Neural cell (in vitro differentiated cells): Measurements from ENCODE around the gene VPS41. TPM values are rescaled to one million over a fixed set of nuclear protein-coding genes. Genes with fewer than 3 reads are reported as not detected.

Experiments used
- H2AFZ ChIP-seq: fragments of 200-600, 300-800 bp; sonication (generic), shearing (Covaris generic); 2 replicates; pipeline ENCODE4 v1.6.0; 2014; ENCODE audit warnings: low read depth, mild to moderate bottlenecking, antibody characterized with exemption, low read length, moderate library complexity
- H3F3A ChIP-seq: fragments of 200-600 bp; shearing (Covaris generic); 2 replicates; pipeline ENCODE4 v1.6.1; 2016; ENCODE audit warnings: mild to moderate bottlenecking, moderate library complexity, mixed read lengths, antibody characterized with exemption, low read length; ENCODE audit not compliant: insufficient read depth, poor library complexity, severe bottlenecking
- H3K27ac ChIP-seq: fragments of 200-600, 300-800 bp; sonication (generic), shearing (Covaris generic); 2 replicates; pipeline ENCODE4 v1.5.1; 2014; ENCODE audit warnings: mild to moderate bottlenecking, low read length, moderate library complexity
- H3K27me3 ChIP-seq: fragments of 300-800, 200-600 bp; sonication (generic), shearing (Covaris generic); 2 replicates; pipeline ENCODE4 v1.6.0; 2014; ENCODE audit warnings: mild to moderate bottlenecking, low read depth, low read length, moderate library complexity; ENCODE audit not compliant: insufficient read depth
- H3K36me3 ChIP-seq: fragments of 300-800, 200-600 bp; sonication (generic), shearing (Covaris generic); 2 replicates; pipeline ENCODE4 v1.5.1; 2014; ENCODE audit warnings: mild to moderate bottlenecking, antibody characterized with exemption, low read length, moderate library complexity; ENCODE audit not compliant: insufficient read depth
- H3K4me2 ChIP-seq: fragments of 300-800, 200-600 bp; sonication (generic), shearing (Covaris generic); 2 replicates; pipeline ENCODE4 v1.6.0; 2014; ENCODE audit warnings: mild to moderate bottlenecking, low read length
- H3K4me3 ChIP-seq: fragments of 300-800, 200-600 bp; sonication (generic), shearing (Covaris generic); 2 replicates; pipeline ENCODE4 v1.5.1; 2014; ENCODE audit warnings: mild to moderate bottlenecking, low read length, moderate library complexity
- H3K79me2 ChIP-seq: fragments of 200-600 bp; shearing (Covaris generic); replicated peaks from 2 replicates; pipeline ENCODE4 v1.6.0; 2014; ENCODE audit warnings: mild to moderate bottlenecking, low read length, moderate library complexity; ENCODE audit not compliant: insufficient read depth
- H3K9ac ChIP-seq: fragments of 300-800, 200-600 bp; sonication (generic), shearing (Covaris generic); 2 replicates; pipeline ENCODE4 v1.6.1; 2016; ENCODE audit warnings: mild to moderate bottlenecking, low read length, mixed read lengths
- H3K9me2 ChIP-seq: fragments of 200-600 bp; shearing (Covaris generic); 2 replicates; pipeline ENCODE4 v1.6.1; 2016; ENCODE audit warnings: mild to moderate bottlenecking, low read length, mixed read lengths; ENCODE audit not compliant: insufficient read depth
- H3K9me3 ChIP-seq: fragments of 200-600, 300-800 bp; sonication (generic), shearing (Covaris generic); 2 replicates; pipeline ENCODE4 v1.6.1; 2016; ENCODE audit warnings: mild to moderate bottlenecking, mixed run types, low read length, moderate library complexity, mixed read lengths
- H4K20me1 ChIP-seq: fragments of 200-600 bp; shearing (Covaris generic); 2 replicates; pipeline ENCODE4 v1.6.1; 2016; ENCODE audit warnings: mild to moderate bottlenecking, mixed run types; ENCODE audit not compliant: insufficient read depth
- EP300 ChIP-seq: fragments of 450-650 bp; conservative IDR thresholded peaks from 2 replicates; pipeline ENCODE4 v1.6.1; 2014; ENCODE audit warnings: antibody characterized with exemption, mild to moderate bottlenecking, moderate library complexity; ENCODE audit not compliant: poor library complexity, severe bottlenecking
- EZH2 ChIP-seq: fragments of 200-600, 300-800 bp; shearing (Covaris generic), sonication (generic); IDR thresholded peaks from 2 replicates; pipeline ENCODE4 v1.6.1; 2014; ENCODE audit warnings: antibody characterized with exemption, low read length, borderline replicate concordance, mild to moderate bottlenecking; ENCODE audit not compliant: insufficient read depth, poor library complexity, severe bottlenecking
- MXI1 ChIP-seq: fragments of 450-650 bp; conservative IDR thresholded peaks from 2 replicates; pipeline ENCODE4 v1.6.1; 2014; ENCODE audit warnings: antibody characterized with exemption, mild to moderate bottlenecking; ENCODE audit not compliant: poor library complexity, severe bottlenecking
- POLR2AphosphoS5 ChIP-seq: IDR thresholded peaks from 2 replicates; pipeline ENCODE4 v1.6.1; 2012
- RAD21 ChIP-seq: fragments of 450-650 bp; conservative IDR thresholded peaks from 2 replicates; pipeline ENCODE4 v1.6.1; 2014; ENCODE audit warnings: antibody characterized with exemption, mild to moderate bottlenecking, moderate library complexity
- REST ChIP-seq: IDR thresholded peaks from 2 replicates; pipeline ENCODE4 v1.6.1; 2012; ENCODE audit warnings: borderline replicate concordance
- SMC3 ChIP-seq: fragments of 450-650 bp; conservative IDR thresholded peaks from 2 replicates; pipeline ENCODE4 v1.6.1; 2014; ENCODE audit warnings: antibody characterized with exemption, mild to moderate bottlenecking, moderate library complexity; ENCODE audit not compliant: poor library complexity
- TAF1 ChIP-seq: IDR thresholded peaks from 2 replicates; pipeline ENCODE4 v1.6.1; 2012; ENCODE audit warnings: low read depth
- polyA plus RNA-seq: library from polyadenylated mRNA; depleted of rRNA; stranded (reverse); fragments of >200 nt; gene quantifications from 2 replicates; pipeline ENCODE4 v1.2.3, GENCODE V29; 2014
- TF ChIP-seq, protein P1 (sequence below): fragments of 450-650 bp; IDR thresholded peaks from 2 replicates; pipeline ENCODE4 v1.5.1; 2014; ENCODE audit warnings: antibody characterized with exemption, mild to moderate bottlenecking, moderate library complexity; ENCODE audit not compliant: poor library complexity, severe bottlenecking

Gene VPS41
- polyA plus RNA-seq, 1 donor from 2014 or later: 64.0 TPM

GRCh38 chr7:38709123-38709522 is 199.9 kb downstream of the VPS41 start:
- H3K4me2 ChIP-seq: no peak overlapping the region
- H3K4me3 ChIP-seq: no peak overlapping the region
- no peaks in the 10 kb centered on the region for H3F3A ChIP-seq
- no peaks in the 10 kb centered on the region for H4K20me1 ChIP-seq
- H3K36me3 ChIP-seq: no peaks in the 10 kb centered on the region
- H3K9me2 ChIP-seq: no peaks in the 10 kb centered on the region
- no peaks in the 10 kb centered on the region for H3K79me2 ChIP-seq
- no peaks in the 10 kb centered on the region for H3K27me3 ChIP-seq
- H3K9ac ChIP-seq: no peak overlapping the region
- no peak overlapping the region for H2AFZ ChIP-seq
- H3K27ac ChIP-seq: no peak overlapping the region
- no peak for TF ChIP-seq MXI1
- no peak for TF ChIP-seq EP300
- TF ChIP-seq EZH2: no peak
- TF ChIP-seq TAF1: no peak
- TF ChIP-seq, protein P1, sequence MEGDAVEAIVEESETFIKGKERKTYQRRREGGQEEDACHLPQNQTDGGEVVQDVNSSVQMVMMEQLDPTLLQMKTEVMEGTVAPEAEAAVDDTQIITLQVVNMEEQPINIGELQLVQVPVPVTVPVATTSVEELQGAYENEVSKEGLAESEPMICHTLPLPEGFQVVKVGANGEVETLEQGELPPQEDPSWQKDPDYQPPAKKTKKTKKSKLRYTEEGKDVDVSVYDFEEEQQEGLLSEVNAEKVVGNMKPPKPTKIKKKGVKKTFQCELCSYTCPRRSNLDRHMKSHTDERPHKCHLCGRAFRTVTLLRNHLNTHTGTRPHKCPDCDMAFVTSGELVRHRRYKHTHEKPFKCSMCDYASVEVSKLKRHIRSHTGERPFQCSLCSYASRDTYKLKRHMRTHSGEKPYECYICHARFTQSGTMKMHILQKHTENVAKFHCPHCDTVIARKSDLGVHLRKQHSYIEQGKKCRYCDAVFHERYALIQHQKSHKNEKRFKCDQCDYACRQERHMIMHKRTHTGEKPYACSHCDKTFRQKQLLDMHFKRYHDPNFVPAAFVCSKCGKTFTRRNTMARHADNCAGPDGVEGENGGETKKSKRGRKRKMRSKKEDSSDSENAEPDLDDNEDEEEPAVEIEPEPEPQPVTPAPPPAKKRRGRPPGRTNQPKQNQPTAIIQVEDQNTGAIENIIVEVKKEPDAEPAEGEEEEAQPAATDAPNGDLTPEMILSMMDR: no peak
- no peak for TF ChIP-seq SMC3
- no peak for TF ChIP-seq RAD21
- TF ChIP-seq POLR2AphosphoS5: no peak
- TF ChIP-seq REST: no peak
- no peaks in the 10 kb centered on the region for H3K9me3 ChIP-seq

- H3K9me2 ChIP-seq: no peaks in the 10 kb centered on the region
- no peaks in the 10 kb centered on the region for H3K27me3 ChIP-seq
- no peak overlapping the region for H3K27ac ChIP-seq
- no peaks in the 10 kb centered on the region for H3F3A ChIP-seq
- H3K9ac ChIP-seq: no peak overlapping the region
- H3K36me3 ChIP-seq: no peaks in the 10 kb centered on the region
- no peaks in the 10 kb centered on the region for H4K20me1 ChIP-seq
- H3K79me2 ChIP-seq: no peaks in the 10 kb centered on the region
- H3K9me3 ChIP-seq: no peaks in the 10 kb centered on the region
- H3K4me3 ChIP-seq: no peak overlapping the region
- no peak overlapping the region for H2AFZ ChIP-seq
- TF ChIP-seq EZH2 (no peak), RAD21 (no peak), POLR2AphosphoS5 (no peak), TAF1 (no peak), SMC3 (no peak), MXI1 (no peak), REST (no peak)
- H3K4me2 ChIP-seq: no peak overlapping the region
These were observed 204.2 kb downstream of the VPS41 start for GRCh38 chr7:38704751-38705150.
